HCT116 (cell line): ENCODE data around the gene FOXP1. TPM values are rescaled to one million over a fixed set of nuclear protein-coding genes. Genes with fewer than 3 reads are reported as not detected.

Source experiments
- ATAC-seq: fragments of 200-7000 bp; cut with Tn5 transposase; 2 replicates; pipeline ENCODE4 v1.9.1; 2020; ENCODE audit warnings: mild to moderate bottlenecking, moderate library complexity
- BruUV-seq: library from RNA; stranded (reverse); fragments of 400-500 nt; replicated peaks from 2 replicates; lab custom pipeline; 2021; lab: Mats Ljungman, UMichigan
- CTCF ChIA-PET: fragments of 300-600 bp; sonication (Branson Sonifier 250); formaldehyde crosslinking; loops from one replicate; lab custom pipeline; 2021; ENCODE audit warnings: antibody characterized with exemption; lab: Charles Lee
- POLR2A ChIA-PET: fragments of 300-600, 350-600 bp; sonication (Branson Sonifier 250); formaldehyde crosslinking; loops from one replicate; lab custom pipeline; 2021; ENCODE audit warnings: antibody characterized with exemption; lab: Charles Lee
- RAD21 ChIA-PET, 2 experiments: fragments of 300-600 bp; sonication (Branson Sonifier 250); formaldehyde crosslinking; loops; one replicate each; lab custom pipeline; 2023; ENCODE audit warnings: low total read pairs in 2 of 2; ENCODE audit not compliant: uncharacterized antibody in 2 of 2, unreplicated experiment in 2 of 2, low non-redundant PET in 1 of 2; lab: Charles Lee
- DNase-seq: peaks from one replicate; pipeline ENCODE4 v3.0.0-alpha.2; 2010; ENCODE audit warnings: low read depth, low spot score
- H2AFZ ChIP-seq: fragments of 200-600 bp; shearing (Covaris generic), sonication (generic); 2 replicates; pipeline ENCODE4 v1.6.1; 2017; ENCODE audit warnings: low read depth, mixed run types, mixed read lengths, antibody characterized with exemption, low read length; ENCODE audit not compliant: poor library complexity, severe bottlenecking
- H3K27ac ChIP-seq: 2 replicates; pipeline ENCODE4 v1.5.1; 2012; ENCODE audit warnings: low read depth, low read length
- H3K27me3 ChIP-seq: fragments of 200-600 bp; sonication (generic); 2 replicates; pipeline ENCODE4 v1.6.1; 2016; ENCODE audit warnings: mixed run types, low read length, mixed read lengths; ENCODE audit not compliant: insufficient read depth
- H3K36me3 ChIP-seq, 2 experiments: fragments of 200-500 bp in 1 of 2; fragments of 200-600 bp in 1 of 2; sonication (Bioruptor generic) in 1 of 2; sonication (generic) in 1 of 2; 2 replicates each; pipeline versions ENCODE4 v1.5.1 to v1.6.1; 2014 to 2016; ENCODE audit warnings: low read length in 2 of 2, inconsistent platforms in 1 of 2, mixed read lengths in 1 of 2, mixed run types in 1 of 2; ENCODE audit not compliant: insufficient read depth in 2 of 2, control insufficient read depth in 1 of 2
- H3K4me1 ChIP-seq, 2 experiments: fragments of 200-600 bp in 1 of 2; sonication (generic) in 1 of 2; 2 replicates each; pipeline versions ENCODE4 v1.5.1 to v1.6.1; 2012 to 2017; ENCODE audit warnings: low read length in 2 of 2, inconsistent platforms in 1 of 2, mild to moderate bottlenecking in 1 of 2, mixed read lengths in 1 of 2, mixed run types in 1 of 2, moderate library complexity in 1 of 2; ENCODE audit not compliant: insufficient read depth in 2 of 2, control insufficient read depth in 1 of 2
- H3K4me2 ChIP-seq: fragments of 200-600 bp; sonication (generic); 2 replicates; pipeline ENCODE4 v1.6.1; 2017; ENCODE audit warnings: mixed run types, low read length, mixed read lengths
- H3K4me3 ChIP-seq, 2 experiments: fragments of 200-600 bp in 1 of 2; sonication (generic) in 1 of 2; replicated peaks in 1 of 2; 2 replicates each; pipeline ENCODE4 v1.5.1; 2011 to 2016; ENCODE audit warnings: low read length in 2 of 2, control low read depth in 1 of 2, low read depth in 1 of 2, mild to moderate bottlenecking in 1 of 2, mixed read lengths in 1 of 2, mixed run types in 1 of 2
- H3K79me2 ChIP-seq: fragments of 200-600 bp; sonication (generic); 2 replicates; pipeline ENCODE4 v1.6.1; 2017; ENCODE audit warnings: mild to moderate bottlenecking, mixed run types, low read length, moderate library complexity, mixed read lengths; ENCODE audit not compliant: insufficient read depth
- H3K9ac ChIP-seq: fragments of 200-600 bp; sonication (generic); 2 replicates; pipeline ENCODE4 v1.6.1; 2016; ENCODE audit warnings: low read length, mixed read lengths
- H3K9me2 ChIP-seq: fragments of 200-600 bp; sonication (generic), shearing (Covaris generic); 2 replicates; pipeline ENCODE4 v1.6.1; 2017; ENCODE audit warnings: mixed run types, mild to moderate bottlenecking, moderate library complexity; ENCODE audit not compliant: insufficient read depth
- H3K9me3 ChIP-seq, 2 experiments: fragments of 200-500 bp in 1 of 2; fragments of 200-600 bp in 1 of 2; sonication (Bioruptor generic) in 1 of 2; sonication (generic) in 1 of 2; 2 replicates each; pipeline ENCODE4 v1.6.1; 2014 to 2017; ENCODE audit warnings: low read length in 2 of 2, mixed read lengths in 2 of 2, inconsistent platforms in 1 of 2, low read depth in 1 of 2, mild to moderate bottlenecking in 1 of 2, mixed run types in 1 of 2, moderate library complexity in 1 of 2; ENCODE audit not compliant: control insufficient read depth in 1 of 2, insufficient read depth in 1 of 2
- H4K20me1 ChIP-seq: fragments of 200-600 bp; sonication (generic), shearing (Covaris generic); 2 replicates; pipeline ENCODE4 v1.6.1; 2017; ENCODE audit warnings: mixed run types, mild to moderate bottlenecking, moderate library complexity; ENCODE audit not compliant: insufficient read depth
- ATF3 ChIP-seq: IDR thresholded peaks from 2 replicates; pipeline ENCODE4 v1.6.1; 2012
- CBX3 ChIP-seq: IDR thresholded peaks from 2 replicates; pipeline ENCODE4 v1.6.1; 2012; ENCODE audit warnings: low read depth
- CTCF ChIP-seq, 3 experiments: fragments of 200-600 bp in 1 of 3; sonication (generic) in 1 of 3; IDR thresholded peaks in 2 of 3; conservative IDR thresholded peaks in 1 of 3; 2 replicates each; pipeline ENCODE4 v1.5.1; 2012 to 2017; ENCODE audit warnings: low read depth in 2 of 3, low read length in 2 of 3, antibody characterized with exemption in 1 of 3, borderline replicate concordance in 1 of 3, control low read depth in 1 of 3, mild to moderate bottlenecking in 1 of 3, mixed read lengths in 1 of 3, mixed run types in 1 of 3, moderate library complexity in 1 of 3; ENCODE audit not compliant: insufficient read depth in 1 of 3
- EGR1 ChIP-seq: IDR thresholded peaks from 2 replicates; pipeline ENCODE4 v1.6.1; 2012; ENCODE audit warnings: low read depth
- ELF1 ChIP-seq: IDR thresholded peaks from 2 replicates; pipeline ENCODE4 v1.6.1; 2012; ENCODE audit warnings: low read depth, borderline replicate concordance
- EZH2phosphoT487 ChIP-seq: fragments of 200-600 bp; IDR thresholded peaks from 2 replicates; pipeline ENCODE4 v1.6.1; 2018; ENCODE audit warnings: antibody characterized with exemption, borderline replicate concordance
- FOSL1 ChIP-seq: IDR thresholded peaks from 2 replicates; pipeline ENCODE4 v1.6.1; 2012; ENCODE audit warnings: low read depth
- JUND ChIP-seq: IDR thresholded peaks from 2 replicates; pipeline ENCODE4 v1.6.1; 2012
- MAX ChIP-seq: IDR thresholded peaks from 2 replicates; pipeline ENCODE4 v1.6.1; 2012
- POLR2AphosphoS5 ChIP-seq: IDR thresholded peaks from 2 replicates; pipeline ENCODE4 v1.6.1; 2011; ENCODE audit warnings: mild to moderate bottlenecking, low read depth, low read length, moderate library complexity
- SIN3A ChIP-seq: IDR thresholded peaks from 2 replicates; pipeline ENCODE4 v1.6.1; 2012; ENCODE audit warnings: low read depth
- SP1 ChIP-seq: IDR thresholded peaks from 2 replicates; pipeline ENCODE4 v1.6.1; 2012; ENCODE audit warnings: low read depth
- SRF ChIP-seq: IDR thresholded peaks from 2 replicates; pipeline ENCODE4 v1.6.1; 2012; ENCODE audit warnings: low read depth
- YY1 ChIP-seq: IDR thresholded peaks from 2 replicates; pipeline ENCODE4 v1.6.1; 2011; ENCODE audit warnings: low read length, low read depth, moderate library complexity, mild to moderate bottlenecking; ENCODE audit not compliant: insufficient replicate concordance; ENCODE audit errors: extremely low read depth
- ZFX ChIP-seq: fragments of 450-650 bp; IDR thresholded peaks from 2 replicates; pipeline ENCODE4 v1.6.1; 2017
- intact Hi-C: fragments of 100-400 bp; cut with micrococcal nuclease; formaldehyde crosslinking; loops from 2 replicates; pipeline ENCODE4 v1.10.0; 2022
- total RNA-seq: library from RNA; stranded (reverse); gene quantifications from one replicate; pipeline ENCODE4 v1.2.1, GENCODE V29; 2021; ENCODE audit not compliant: unreplicated experiment

FOXP1 gene
- total RNA-seq, 1 experiment from 2014 or later: 11.4 TPM

- DNase-seq (no peak), ATAC-seq (no peak)
- no peak overlapping the region for H2AFZ ChIP-seq
- no peaks in the 10 kb centered on the region for H4K20me1 ChIP-seq
- no peak overlapping the region for H3K9ac ChIP-seq
- CTCF ChIA-PET: interaction anchor here (0.6 kb wide), 1 partner anchor 53 kb away, joined by 4 read pairs; no protein-coding TSS in a partner anchor
- intact Hi-C loops: no loop called here
- no peak for TF ChIP-seq CBX3
- no peak for TF ChIP-seq ZFX
- TF ChIP-seq SRF: no peak
- no peak for TF ChIP-seq YY1
- no peak for TF ChIP-seq ATF3
- TF ChIP-seq MAX: no peak
- TF ChIP-seq ELF1: no peak
- no peak for TF ChIP-seq FOSL1
- TF ChIP-seq JUND: no peak
- TF ChIP-seq EZH2phosphoT487: no peak
- TF ChIP-seq EGR1: no peak
- TF ChIP-seq SP1: no peak
- no peak for TF ChIP-seq POLR2AphosphoS5
- no peak for TF ChIP-seq SIN3A
- no peak for TF ChIP-seq CTCF (IDR thresholded peaks at IDR 0.05 in 2 of 3, conservative IDR thresholded peaks at IDR 0.05 in 1 of 3; ENCODE audit: borderline replicate concordance in 1 of 3, insufficient read depth in 1 of 3, low read depth in 2 of 3, low read length in 2 of 3)
- RAD21 ChIA-PET: no interaction called here
- no peaks in the 10 kb centered on the region for H3K27me3 ChIP-seq
- H3K9me2 ChIP-seq: no peaks in the 10 kb centered on the region
- POLR2A ChIA-PET: no interaction called here
- H3K36me3 ChIP-seq: no peaks in the 10 kb centered on the region
- H3K79me2 ChIP-seq: no peaks in the 10 kb centered on the region
- H3K4me3 ChIP-seq: no peak overlapping the region
- no peaks in the 10 kb centered on the region for H3K9me3 ChIP-seq
- H3K27ac ChIP-seq: no peak overlapping the region
- BruUV-seq: no TSS peak
- H3K4me2 ChIP-seq: no peak overlapping the region
- no peaks in the 10 kb centered on the region for H3K4me1 ChIP-seq
These were observed 375.1 kb downstream of the FOXP1 start for GRCh38 chr3:71208211-71209095.
